Bronchial epithelial cell (primary cell): ENCODE measurements around the gene RYR2. TPM values are rescaled to one million over a fixed set of nuclear protein-coding genes. Genes with fewer than 3 reads are reported as not detected.

Experiments
- DNase-seq: peaks from one replicate; pipeline ENCODE4 v3.0.0-alpha.2; 2010; ENCODE audit warnings: low read depth
- FAIRE-seq: peaks from 2 replicates; lab custom pipeline; 2011; peaks lifted over from hg19 to GRCh38; lab: Jason Lieb, UNC
- H3K27me3 ChIP-seq: 2 replicates; pipeline ENCODE4 v1.5.1; 2011; ENCODE audit warnings: low read length; ENCODE audit not compliant: control insufficient read depth, insufficient read depth
- H3K36me3 ChIP-seq: 2 replicates; pipeline ENCODE4 v1.5.1; 2011; ENCODE audit warnings: low read length; ENCODE audit not compliant: control insufficient read depth, insufficient read depth
- H3K4me3 ChIP-seq: 2 replicates; pipeline ENCODE4 v1.5.1; 2011; ENCODE audit warnings: mild to moderate bottlenecking, low read depth, low read length, control low read depth
- total RNA-seq: library from RNA; depleted of rRNA; stranded (reverse); fragments of >200 nt; gene quantifications from 2 replicates; pipeline ENCODE4 v1.2.1, GENCODE V29; 2014
- TF ChIP-seq, protein P1 (sequence below): IDR thresholded peaks from 2 replicates; pipeline ENCODE4 v1.5.1; 2011; ENCODE audit warnings: mild to moderate bottlenecking, moderate library complexity, low read length, control low read depth, inconsistent platforms; ENCODE audit not compliant: insufficient read depth, severe bottlenecking

Gene RYR2
- total RNA-seq, 1 donor from 2014 or later, result not detected

GRCh38 chr1:237104096-237104495, 62.1 kb downstream of the RYR2 start:
- FAIRE-seq, result no peak
- H3K36me3 ChIP-seq, result no peaks in the 10 kb centered on the region
- H3K4me3 ChIP-seq, result no peak overlapping the region
- DNase-seq, result no peak
- H3K27me3 ChIP-seq, result no peaks in the 10 kb centered on the region
- TF ChIP-seq, protein P1, sequence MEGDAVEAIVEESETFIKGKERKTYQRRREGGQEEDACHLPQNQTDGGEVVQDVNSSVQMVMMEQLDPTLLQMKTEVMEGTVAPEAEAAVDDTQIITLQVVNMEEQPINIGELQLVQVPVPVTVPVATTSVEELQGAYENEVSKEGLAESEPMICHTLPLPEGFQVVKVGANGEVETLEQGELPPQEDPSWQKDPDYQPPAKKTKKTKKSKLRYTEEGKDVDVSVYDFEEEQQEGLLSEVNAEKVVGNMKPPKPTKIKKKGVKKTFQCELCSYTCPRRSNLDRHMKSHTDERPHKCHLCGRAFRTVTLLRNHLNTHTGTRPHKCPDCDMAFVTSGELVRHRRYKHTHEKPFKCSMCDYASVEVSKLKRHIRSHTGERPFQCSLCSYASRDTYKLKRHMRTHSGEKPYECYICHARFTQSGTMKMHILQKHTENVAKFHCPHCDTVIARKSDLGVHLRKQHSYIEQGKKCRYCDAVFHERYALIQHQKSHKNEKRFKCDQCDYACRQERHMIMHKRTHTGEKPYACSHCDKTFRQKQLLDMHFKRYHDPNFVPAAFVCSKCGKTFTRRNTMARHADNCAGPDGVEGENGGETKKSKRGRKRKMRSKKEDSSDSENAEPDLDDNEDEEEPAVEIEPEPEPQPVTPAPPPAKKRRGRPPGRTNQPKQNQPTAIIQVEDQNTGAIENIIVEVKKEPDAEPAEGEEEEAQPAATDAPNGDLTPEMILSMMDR, result no peak

- DNase-seq (no peak), FAIRE-seq (no peak)
- TF ChIP-seq, protein P1, result no peak
- Histone ChIP-seq H3K36me3 (no peaks in the 10 kb centered on the region), H3K27me3 (no peaks in the 10 kb centered on the region), H3K4me3 (no peak overlapping the region)
Measured at GRCh38 chr1:237105826-237106225, 63.8 kb downstream of the RYR2 start.

GRCh38 chr1:237108297-237109040, 66.5 kb downstream of the RYR2 start:
- Histone ChIP-seq H3K36me3 (no peaks in the 10 kb centered on the region), H3K27me3 (no peaks in the 10 kb centered on the region), H3K4me3 (no peak overlapping the region)
- TF ChIP-seq, protein P1, result no peak
- no peak for FAIRE-seq
- DNase-seq, result no peak

- FAIRE-seq, result no peak
- DNase-seq, result no peak
- TF ChIP-seq, protein P1, result no peak
- no peaks in the 10 kb centered on the region for H3K27me3 ChIP-seq
- no peak overlapping the region for H3K4me3 ChIP-seq
- H3K36me3 ChIP-seq, result no peaks in the 10 kb centered on the region
Measured at GRCh38 chr1:237111807-237112206, 69.8 kb downstream of the RYR2 start.

GRCh38 chr1:237112663-237113062, 70.7 kb downstream of the RYR2 start:
- TF ChIP-seq, protein P1, result no peak

DNA sequence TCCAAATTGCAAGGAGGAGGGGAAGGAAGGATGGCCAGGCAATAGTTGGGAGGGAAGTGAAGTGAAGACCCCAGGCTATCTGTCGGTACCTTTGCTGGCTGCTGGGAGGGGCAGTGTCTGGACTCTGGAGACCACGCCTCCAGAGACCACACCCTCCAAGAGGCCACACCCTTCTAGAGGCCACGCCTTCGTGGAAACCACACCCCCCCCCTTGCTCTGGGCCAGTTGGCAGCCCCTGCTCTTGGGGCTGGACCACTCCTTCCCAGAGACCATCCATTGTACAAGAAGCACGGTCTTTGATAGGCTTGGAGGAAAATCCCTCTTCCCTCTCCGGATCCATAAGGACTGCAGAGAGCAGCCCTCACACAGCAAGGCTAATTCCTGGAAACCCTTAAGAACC, 73.1 kb downstream of the RYR2 start:
- DNase-seq, result no peak
- H3K27me3 ChIP-seq, result no peaks in the 10 kb centered on the region
- TF ChIP-seq, protein P1, result no peak
- FAIRE-seq, result no peak
- no peak overlapping the region for H3K4me3 ChIP-seq
- no peaks in the 10 kb centered on the region for H3K36me3 ChIP-seq

More at GRCh38 chr1:237112663-237113062, 70.7 kb downstream of the RYR2 start:
- DNase-seq, result no peak
- Histone ChIP-seq H3K36me3 (no peaks in the 10 kb centered on the region), H3K4me3 (no peak overlapping the region), H3K27me3 (no peaks in the 10 kb centered on the region)
- no peak for FAIRE-seq
